Effector CD4-positive, alpha-beta T cell (primary cell): ENCODE results near the gene FBXL7.

ENCODE experiments used
- DNase-seq: peaks from one replicate; pipeline ENCODE4 v3.0.0-alpha.2; 2020

The FBXL7 gene

GRCh38 chr5:15786884-15787283 is 286.9 kb downstream of the FBXL7 start:
- DNase-seq, result no peak

GRCh38 chr5:15787681-15788080 is 287.7 kb downstream of the FBXL7 start:
- no peak for DNase-seq

DNA sequence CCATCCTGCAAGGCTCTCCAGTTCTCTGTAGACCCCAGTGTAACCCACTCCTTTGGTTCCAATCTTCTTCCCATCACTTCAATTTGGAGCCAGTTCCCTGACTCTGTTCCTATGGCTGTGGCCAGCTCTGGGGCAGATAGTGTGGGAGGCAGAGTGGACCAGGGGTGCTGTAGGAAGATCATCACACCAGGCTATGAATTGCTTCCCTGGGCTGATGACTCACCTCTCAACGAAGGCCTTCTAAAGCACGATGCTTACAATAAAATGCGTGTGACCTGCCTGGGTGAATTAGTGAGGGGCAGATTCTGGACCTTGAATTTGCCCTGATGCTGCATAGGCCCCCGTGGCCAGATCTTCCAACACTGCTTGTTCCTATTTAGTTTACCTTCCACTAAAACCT is 289.7 kb downstream of the FBXL7 start:
- no peak for DNase-seq

- no peak for DNase-seq
Observed at GRCh38 chr5:15790446-15791018, 290.6 kb downstream of the FBXL7 start.

DNA sequence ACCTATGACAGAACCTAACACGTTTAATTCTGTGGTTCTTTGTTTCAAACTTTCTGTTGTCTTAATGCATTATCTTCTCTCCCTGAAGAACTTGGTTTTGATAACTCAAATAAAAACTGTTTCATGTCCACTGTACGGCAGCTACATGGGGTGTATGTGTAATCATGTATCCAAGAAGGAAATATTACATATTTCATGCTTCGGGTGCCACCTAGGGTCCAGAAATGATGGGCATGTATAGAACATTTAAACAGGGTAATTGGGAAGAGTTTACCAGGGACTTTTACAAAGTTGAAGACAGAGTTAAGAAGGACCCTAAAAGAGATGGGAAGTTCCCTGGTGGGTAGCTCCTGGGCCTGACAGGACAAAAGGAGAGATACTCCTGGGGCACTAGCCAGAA is 291.3 kb downstream of the FBXL7 start:
- no peak for DNase-seq

- DNase-seq, result no peak
Observed at GRCh38 chr5:15791859-15792258, 291.9 kb downstream of the FBXL7 start.

DNA sequence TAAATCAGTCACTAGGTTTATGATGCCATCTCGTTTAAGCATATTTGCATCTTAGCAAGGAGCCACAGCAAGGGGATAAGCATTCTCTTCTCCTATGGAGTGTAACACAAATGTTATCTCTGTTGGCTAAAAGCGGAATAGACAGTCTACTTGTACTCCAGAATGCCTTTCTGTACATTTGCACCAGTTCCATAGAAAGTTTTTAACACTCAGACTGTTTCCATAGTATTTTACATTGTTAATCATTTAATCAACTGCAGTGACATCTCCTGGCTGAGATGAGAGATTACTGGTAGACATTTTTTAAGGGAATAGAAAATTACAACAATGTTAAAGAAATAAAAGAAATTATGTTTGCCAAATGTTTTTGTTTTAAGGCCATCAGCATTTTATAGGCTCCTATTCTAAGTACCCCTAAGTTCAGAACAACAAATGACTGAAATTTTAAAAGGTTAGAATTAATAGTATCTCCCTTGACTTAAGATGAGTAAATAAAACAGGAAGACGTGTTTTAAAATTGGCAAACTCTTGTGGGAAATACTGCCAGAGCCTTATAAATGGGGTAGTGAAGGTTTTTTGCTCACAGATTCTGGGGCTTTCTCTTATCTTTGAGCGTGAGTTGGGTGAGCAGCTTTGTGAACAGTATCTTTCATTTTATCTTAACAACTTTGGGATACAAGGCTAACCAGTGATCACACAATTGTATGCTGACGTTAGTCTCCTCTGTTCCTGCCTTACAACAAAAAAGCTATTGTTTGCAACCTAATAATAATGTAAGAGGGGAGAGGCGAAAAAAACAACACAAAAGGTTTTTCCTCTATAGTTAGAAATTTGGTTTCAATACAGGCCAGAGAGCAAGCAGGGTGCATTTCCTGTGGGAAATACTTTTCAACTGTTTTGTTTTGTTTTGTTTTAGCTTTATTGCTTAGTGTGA is 294.3 kb downstream of the FBXL7 start:
- no peak for DNase-seq

DNA sequence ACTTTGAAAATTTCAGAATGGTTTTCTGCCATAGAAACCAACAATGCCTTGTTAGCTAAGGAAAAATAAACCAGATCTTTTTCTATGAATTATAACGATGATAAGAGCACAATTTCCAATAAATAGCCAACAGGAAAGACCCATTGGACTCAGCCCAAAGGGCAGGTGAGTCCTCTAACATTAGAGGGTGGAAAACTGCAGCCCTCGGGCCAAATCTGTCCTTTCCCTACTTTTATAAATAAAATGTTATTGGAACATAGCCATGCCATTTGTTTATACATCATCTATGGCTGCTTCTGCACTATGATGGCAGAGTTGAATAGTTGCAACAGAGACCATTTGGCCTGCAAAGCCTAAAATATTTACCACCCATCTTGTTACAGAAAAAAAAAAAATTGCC is 296.1 kb downstream of the FBXL7 start:
- DNase-seq, result no peak

DNA sequence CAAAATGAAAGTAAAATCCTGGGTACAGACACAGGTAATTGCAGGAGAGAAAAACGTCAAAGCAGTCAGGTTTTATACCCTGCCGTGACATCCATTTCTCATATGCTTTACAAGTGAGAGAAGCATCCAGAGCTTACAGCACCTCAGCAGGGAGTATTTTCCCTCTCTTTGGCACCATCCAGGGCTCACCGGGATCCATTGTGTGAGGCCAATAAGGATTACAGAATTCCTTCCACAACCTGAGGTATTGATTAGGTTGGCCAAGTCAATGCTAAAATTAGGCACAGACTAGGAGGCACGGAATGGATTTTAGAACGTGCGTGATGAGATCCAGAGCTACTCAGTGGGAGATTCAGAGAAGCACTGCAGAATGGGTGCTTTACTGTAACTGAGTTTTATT is 296.6 kb downstream of the FBXL7 start:
- DNase-seq, result no peak

DNA sequence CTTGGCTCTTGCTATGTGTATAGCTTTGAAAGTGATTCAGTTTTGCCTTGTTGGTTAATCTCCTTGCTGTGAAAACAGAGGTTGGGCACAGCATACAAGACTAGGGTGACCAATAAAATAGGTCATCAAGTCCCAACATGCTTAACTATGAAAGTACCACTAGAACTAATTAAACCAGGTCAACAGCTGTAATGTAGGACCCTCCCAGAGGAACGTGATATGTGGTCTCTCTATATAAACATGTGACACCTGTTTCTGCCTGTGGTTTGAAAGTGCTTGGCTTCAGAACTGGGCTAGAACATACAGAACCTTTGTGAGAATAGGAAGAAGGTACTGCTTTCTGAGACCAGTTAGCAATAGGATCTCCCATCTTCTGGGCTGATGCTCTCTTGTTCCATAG is 297.1 kb downstream of the FBXL7 start:
- DNase-seq, result no peak

DNA sequence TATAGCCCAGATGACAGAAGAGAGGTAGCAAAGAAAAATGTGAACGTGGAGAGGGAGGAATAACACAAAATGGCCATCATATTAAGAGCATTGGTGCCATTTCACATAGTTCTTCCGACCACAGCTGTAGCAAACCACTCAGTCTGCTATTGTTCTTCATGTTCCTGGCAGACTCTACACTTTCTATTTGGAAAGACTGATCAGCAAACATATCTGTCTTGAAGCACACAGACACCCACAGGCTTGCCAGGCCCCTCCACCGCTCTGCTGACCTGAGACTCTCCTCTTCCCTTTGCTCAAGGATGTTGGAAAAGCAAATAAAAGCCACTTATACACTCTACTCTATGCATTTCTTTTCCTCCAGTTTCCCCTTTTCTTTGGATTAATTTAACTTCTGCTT is 298.0 kb downstream of the FBXL7 start:
- no peak for DNase-seq

- no peak for DNase-seq
Observed at GRCh38 chr5:15799014-15799413, 299.0 kb downstream of the FBXL7 start.

GRCh38 chr5:15799612-15800011 is 299.6 kb downstream of the FBXL7 start:
- no peak for DNase-seq

DNA sequence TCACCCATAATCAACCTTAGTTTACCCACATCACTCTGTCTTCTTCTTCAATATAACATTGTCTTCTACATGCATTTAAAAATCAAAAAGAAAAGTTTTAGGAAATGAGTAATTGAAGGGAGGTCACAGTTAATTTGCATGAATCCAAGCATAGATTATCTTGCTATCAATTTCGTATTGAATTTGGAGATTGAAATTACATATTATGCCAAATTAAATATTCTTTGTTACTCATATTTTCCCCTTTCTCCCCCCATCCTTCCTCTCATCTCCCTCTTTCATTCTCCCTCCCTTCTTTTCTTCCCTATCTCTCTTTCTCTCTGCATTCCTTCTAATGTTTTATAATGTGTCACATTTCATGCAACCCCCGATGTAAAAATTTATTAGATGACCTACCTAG is 303.3 kb downstream of the FBXL7 start:
- DNase-seq, result no peak

- no peak for DNase-seq
Observed at GRCh38 chr5:15806613-15807012, 306.6 kb downstream of the FBXL7 start.

GRCh38 chr5:15807248-15807647 is 307.3 kb downstream of the FBXL7 start:
- DNase-seq, result no peak

DNA sequence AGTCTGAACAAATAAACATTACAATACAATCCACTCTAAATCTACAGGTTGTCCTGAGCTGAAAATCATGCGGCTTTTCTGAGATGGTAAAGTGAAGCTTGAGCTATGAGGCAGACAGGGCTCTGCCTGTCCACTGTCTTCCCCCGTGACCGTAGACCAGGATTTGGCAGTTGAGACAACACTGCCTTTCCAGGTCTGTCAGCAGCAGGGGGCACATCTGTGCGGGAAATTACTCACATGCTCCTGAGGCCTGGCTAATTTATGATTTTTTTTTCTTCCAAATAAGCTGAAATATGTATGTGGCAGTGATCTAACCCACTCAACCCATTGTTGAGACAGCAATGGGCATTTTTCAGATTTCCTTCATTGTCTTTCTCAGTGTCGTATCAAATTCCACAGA is 307.9 kb downstream of the FBXL7 start:
- no peak for DNase-seq

DNA sequence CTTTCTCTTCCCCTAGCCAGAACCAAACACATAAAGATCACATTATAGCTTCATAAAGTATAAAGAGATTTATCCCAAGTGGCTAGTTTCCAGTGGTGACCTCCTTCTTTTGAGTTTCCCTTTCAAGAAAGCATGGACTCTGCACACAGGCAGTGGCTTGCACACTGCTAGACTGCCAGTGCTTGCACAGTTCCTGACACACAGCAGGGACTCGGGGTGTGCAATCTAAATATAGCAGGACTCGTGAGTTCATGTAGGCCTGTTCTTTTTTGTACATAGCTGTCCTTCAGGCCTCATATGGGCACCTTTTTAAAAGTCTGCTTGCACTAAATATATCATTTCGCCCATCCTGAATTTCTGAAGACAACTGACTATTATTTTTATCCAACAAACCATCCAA is 308.6 kb downstream of the FBXL7 start:
- no peak for DNase-seq

- DNase-seq, result no peak
Observed at GRCh38 chr5:15819617-15820016, 319.6 kb downstream of the FBXL7 start.

DNA sequence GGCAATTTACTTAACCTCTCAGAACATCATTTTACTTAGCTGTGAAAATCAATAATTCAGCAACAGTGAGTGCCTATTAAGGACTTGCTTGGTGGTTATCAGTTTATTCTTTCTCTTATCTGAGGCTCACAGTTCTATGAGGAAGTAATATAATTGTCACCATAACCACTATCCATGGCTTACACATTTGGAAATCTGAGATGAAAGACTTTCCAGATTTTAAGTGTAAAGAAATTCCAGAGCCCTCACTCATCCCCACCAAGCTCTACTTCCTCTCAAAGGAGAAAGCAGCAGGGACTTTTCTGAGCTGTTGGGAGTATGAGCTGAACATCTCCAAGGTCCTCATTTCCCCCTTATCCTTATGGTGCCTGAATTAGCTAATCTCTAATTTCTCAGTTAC is 321.5 kb downstream of the FBXL7 start:
- no peak for DNase-seq

GRCh38 chr5:15823398-15823797 is 323.4 kb downstream of the FBXL7 start:
- DNase-seq, result no peak

DNA sequence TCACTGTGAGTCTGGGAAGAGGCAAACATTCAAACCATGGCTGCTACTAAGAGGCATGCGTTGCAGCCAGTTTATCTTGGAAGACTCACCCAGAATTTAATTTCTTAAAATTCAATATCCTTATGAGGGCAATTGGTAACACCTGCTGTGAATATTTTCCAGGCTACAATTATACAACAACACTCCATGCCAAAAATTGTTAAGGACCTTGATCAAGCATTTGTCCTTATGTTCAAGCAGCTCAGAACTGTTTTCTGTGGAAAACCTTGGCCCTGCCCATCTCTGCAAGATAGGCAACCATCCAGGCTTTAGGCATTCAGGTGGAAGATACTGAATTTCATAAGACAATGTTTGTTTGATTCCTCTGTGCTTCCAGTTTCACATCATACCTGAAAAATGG is 327.8 kb downstream of the FBXL7 start:
- no peak for DNase-seq

- no peak for DNase-seq
Observed at GRCh38 chr5:15831408-15831807, 331.4 kb downstream of the FBXL7 start.

GRCh38 chr5:15833365-15833764 is 333.4 kb downstream of the FBXL7 start:
- no peak for DNase-seq
